ENCODE data around the gene GRID2.

- TF ChIP-seq POLR2A (IDR thresholded peaks at IDR 0.05) (no peak), CTCF (IDR thresholded peaks at IDR 0.05) (no peak)
These were observed 939.5 kb downstream of the GRID2 start for GRCh38 chr4:93243262-93243661.
